Prostate gland (tissue), 2 donors: ENCODE results near the gene ITGB8.

Source experiments
- CTCF ChIP-seq, 4 experiments: fragments of 200-600 bp in 2 of 4; fragments of 450-650 bp in 2 of 4; sonication (generic) in 2 of 4; IDR thresholded peaks; 1 replicate in 3 of 4; 2 replicates in 1 of 4; pipeline ENCODE4 v1.5.1; 2016 to 2019; ENCODE audit warnings: antibody characterized with exemption in 4 of 4, mild to moderate bottlenecking in 2 of 4, moderate library complexity in 2 of 4
- POLR2A ChIP-seq: fragments of 450-650 bp; IDR thresholded peaks from one replicate; pipeline ENCODE4 v1.6.1; 2016; ENCODE audit warnings: antibody characterized with exemption, mild to moderate bottlenecking
- POLR2AphosphoS5 ChIP-seq: sonication (generic); formaldehyde crosslinking; IDR thresholded peaks from one replicate; pipeline ENCODE4 v1.6.1; 2017; ENCODE audit warnings: antibody characterized with exemption

DNA sequence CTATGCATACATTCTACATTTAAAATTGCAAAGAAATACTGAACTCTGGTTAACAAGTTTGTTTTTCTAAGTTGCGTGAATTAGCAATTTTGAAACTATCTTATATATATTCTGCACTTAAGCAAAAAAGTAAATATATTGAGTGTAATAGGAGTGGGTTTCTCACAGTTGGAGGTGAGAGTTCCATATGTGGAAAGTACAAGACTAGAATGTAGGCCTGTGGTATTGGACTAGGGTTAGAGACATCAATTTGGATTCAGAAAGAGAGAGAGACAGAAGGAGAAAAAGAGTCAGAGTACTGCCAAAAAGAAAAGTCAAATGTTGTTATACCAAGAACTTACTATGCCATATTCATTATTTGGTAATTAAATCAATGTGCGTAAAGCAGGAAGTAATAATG is 47.3 kb upstream of the ITGB8 start:
- no peak for TF ChIP-seq CTCF (IDR thresholded peaks at IDR 0.05)
- TF ChIP-seq POLR2A: no peak
- TF ChIP-seq POLR2AphosphoS5: no peak
